Measurements from ENCODE around the gene NYNRIN. TPM values are rescaled to one million over a fixed set of nuclear protein-coding genes. Genes with fewer than 3 reads are reported as not detected.

NYNRIN gene
- total and polyA plus RNA-seq, 2 of the 8 experiments (the other 6 are each of a cell fraction or from before 2014, with no cell fraction given), result 15.2 to 18.3 TPM

- CTCF ChIA-PET (ENCODE audit: partially characterized antibody), result interaction anchor here (0.8 to 21.3 kb wide), 11 partner anchors 9 to 90 kb away, joined by 3 to 664 read pairs (median 7); partner anchors contain the start of genes ADCY4, KHNYN and RIPK3
- Histone ChIP-seq H2BK15ac (ENCODE audit: low read length) (no peak overlapping the region), H3K79me1 (ENCODE audit: low read depth, low read length) (no peaks in the 10 kb centered on the region), H4K5ac (ENCODE audit: insufficient read length, low read depth, low read length) (no peak overlapping the region), H3K9me3 (ENCODE audit: insufficient read depth in 2 of 2, low read depth in 1 of 2, low read length in 1 of 2) (no peaks in the 10 kb centered on the region), H3K9ac (replicated peaks in 1 of 4; ENCODE audit: extremely low read depth in 1 of 4, low read depth in 3 of 4, low read length in 3 of 4) (no peak overlapping the region), H2AK5ac (ENCODE audit: low read depth, low read length) (no peak overlapping the region), H2BK12ac (ENCODE audit: low read depth, low read length) (no peak overlapping the region; the same call in 1 of the 2 replicates), H2BK120ac (replicated peaks; ENCODE audit: low read depth, low read length) (no peak overlapping the region), H4K20me1 (replicated peaks in 1 of 2; ENCODE audit: control insufficient read depth in 1 of 2, insufficient read depth in 2 of 2, low read length in 2 of 2) (no peaks in the 10 kb centered on the region), H3K4ac (replicated peaks; ENCODE audit: insufficient read length, low read depth, low read length) (no peak overlapping the region), H2BK20ac (ENCODE audit: low read length) (no peak overlapping the region), H4K91ac (replicated peaks; ENCODE audit: insufficient read length, low read length) (no peak overlapping the region), H3K36me3 (ENCODE audit: control insufficient read depth in 2 of 4, insufficient read depth in 4 of 4, low read length in 3 of 4) (peaks cover 4 to 11% (median 7%) of the 10 kb centered on the region in 4 experiments; a peak in 5 of 8 replicates), H3K4me3 (ENCODE audit: extremely low read depth in 1 of 4, insufficient read depth in 2 of 4, low read depth in 3 of 4, low read length in 4 of 4) (no peak overlapping the region), H3K18ac (ENCODE audit: extremely low read depth, low read length) (no peak overlapping the region), H3K27ac (ENCODE audit: low read depth, low read length) (no peak overlapping the region), H2AFZ (ENCODE audit: low read length) (no peak overlapping the region), H3K23ac (ENCODE audit: insufficient read length) (no peak overlapping the region), H3K79me2 (ENCODE audit: control insufficient read depth in 1 of 2, insufficient read depth in 2 of 2, low read length in 2 of 2) (no peaks in the 10 kb centered on the region), H3K27me3 (replicated peaks in 1 of 4; ENCODE audit: control insufficient read depth in 3 of 4, extremely low read depth in 1 of 4, insufficient read depth in 3 of 4, low read length in 3 of 4) (peaks cover 0 to 6% (median 4%) of the 10 kb centered on the region in 4 experiments; a peak in 4 of 7 replicates), H2BK5ac (ENCODE audit: low read depth, low read length) (no peak overlapping the region), H3K14ac (ENCODE audit: insufficient read length) (no peak overlapping the region), H4K8ac (ENCODE audit: extremely low read depth, insufficient read depth, low read length) (peak overlapping the region; percentile 11), H3K23me2 (ENCODE audit: low read depth, low read length) (no peaks in the 10 kb centered on the region), H3K56ac (replicated peaks; ENCODE audit: insufficient read length, low read depth, low read length) (no peak overlapping the region), H3K4me2 (ENCODE audit: insufficient read depth in 1 of 2, low read depth in 2 of 2, low read length in 2 of 2) (no peak overlapping the region), H3K4me1 (replicated peaks in 1 of 4; ENCODE audit: control insufficient read depth in 3 of 4, insufficient read depth in 4 of 4, low read length in 3 of 4) (no peaks in the 10 kb centered on the region)
- DNase-seq (ENCODE audit: low read depth in 1 of 2, low spot score in 2 of 2) (no peak), FAIRE-seq (no peak)
- 92% methylated on average over 6 of the region's 6 CpGs; no CpG with 5 or more reads in 1 of the 2 experiments for WGBS, 2 experiments (ENCODE audit: extremely low coverage in 1 of 2, insufficient coverage in 1 of 2, insufficient read length in 1 of 2, insufficient replicate concordance in 2 of 2, low coverage in 1 of 2, low lambda C conversion rate in 2 of 2, missing lambda C conversion rate in 1 of 2)
- POLR2A ChIA-PET (ENCODE audit: partially characterized antibody), result interaction anchor here (0.8 to 6.3 kb wide), 7 partner anchors 10 to 41 kb away, joined by 3 to 28 read pairs (median 3); partner anchors contain the start of genes CBLN3 and KHNYN
- TF ChIP-seq KDM5A (IDR thresholded peaks at IDR 0.05; ENCODE audit: low read length), result no peak
Observed at GRCh38 chr14:24418492-24418873, 19.7 kb downstream of the NYNRIN start.

Measured in H1 (cell line).